T47D (cell line): ENCODE results near the gene HSP90B1.
A peak's percentile ranks its signal among the peaks of the same experiment; 100 is the strongest.

ENCODE experiments used
- DNase-seq, 2 experiments: peaks; one replicate each; pipeline versions ENCODE4 v3.0.0 to v3.0.0-alpha.2; 2011 to 2012; ENCODE audit warnings: low read depth in 1 of 2, low spot score in 1 of 2
- JUND ChIP-seq: IDR thresholded peaks from 2 replicates; pipeline ENCODE4 v1.6.1; 2012; ENCODE audit warnings: low read depth
- in situ Hi-C: cut with HindIII; loops from 2 replicates; pipeline ENCODE4 v1.10.0; 2016; ENCODE audit warnings: low sequenced_read_pairs, low pct_unique_long_range_greater_than_20kb

HSP90B1 gene

GRCh38 chr12:103908877-103909276 is 21.3 kb upstream of the HSP90B1 start:
- DNase-seq = peak; percentile 32 to 72
- TF ChIP-seq JUND = no peak
- in situ Hi-C loops = no loop called here

- DNase-seq = peak; percentile 71 to 94
- in situ Hi-C loops = no loop called here
- TF ChIP-seq JUND = peak; percentile 53; the same call in 1 of the 2 replicates
Measured at GRCh38 chr12:103909811-103910210, 20.4 kb upstream of the HSP90B1 start.

- in situ Hi-C loops = no loop called here
- TF ChIP-seq JUND = no peak
- no peak for DNase-seq
Measured at GRCh38 chr12:103912069-103912468, 18.1 kb upstream of the HSP90B1 start.

GRCh38 chr12:103913100-103913499 is 17.1 kb upstream of the HSP90B1 start:
- no peak for TF ChIP-seq JUND
- no peak for DNase-seq

GRCh38 chr12:103915306-103915705 is 14.9 kb upstream of the HSP90B1 start:
- no peak for TF ChIP-seq JUND
- in situ Hi-C loops = no loop called here

More at GRCh38 chr12:103913100-103913499, 17.1 kb upstream of the HSP90B1 start:
- in situ Hi-C loops = no loop called here

GRCh38 chr12:103917873-103918272 is 12.3 kb upstream of the HSP90B1 start:
- no peak for DNase-seq
- in situ Hi-C loops = no loop called here
- TF ChIP-seq JUND = no peak

More at GRCh38 chr12:103915306-103915705, 14.9 kb upstream of the HSP90B1 start:
- no peak for DNase-seq

GRCh38 chr12:103924761-103925641 is 5.2 kb upstream of the HSP90B1 start:
- DNase-seq = no peak
- in situ Hi-C loops = no loop called here
- TF ChIP-seq JUND = no peak

GRCh38 chr12:103928682-103929045 is 1.5 kb upstream of the HSP90B1 start:
- no peak for DNase-seq
- in situ Hi-C loops = no loop called here
- TF ChIP-seq JUND = no peak

GRCh38 chr12:103929046-103929783 is 995 bp upstream of the HSP90B1 start:
- in situ Hi-C loops = no loop called here
- DNase-seq = peak; percentile 82 to 96
- TF ChIP-seq JUND = no peak

GRCh38 chr12:103929784-103930033 is 501 bp upstream of the HSP90B1 start:
- in situ Hi-C loops = no loop called here
- TF ChIP-seq JUND = no peak
- DNase-seq = no peak

GRCh38 chr12:103930787-103931735 is 851 bp downstream of the HSP90B1 start:
- no peak for TF ChIP-seq JUND
- in situ Hi-C loops = no loop called here
- DNase-seq = peak in 1 of 2 experiments; percentile 31

- no peak for TF ChIP-seq JUND
- in situ Hi-C loops = no loop called here
- DNase-seq = no peak
Measured at GRCh38 chr12:103933237-103933636, 3.0 kb downstream of the HSP90B1 start.

- in situ Hi-C loops = no loop called here
- no peak for TF ChIP-seq JUND
- DNase-seq = no peak
Measured at GRCh38 chr12:103936679-103937078, 6.5 kb downstream of the HSP90B1 start.
